Astrocyte of the cerebellum (primary cell): ENCODE measurements around the gene HSPA12A.

Experiments
- DNase-seq: peaks from one replicate; pipeline ENCODE4 v3.0.0-alpha.2; 2011; ENCODE audit warnings: low read depth
- H3K4me3 ChIP-seq: 2 replicates; pipeline ENCODE4 v1.5.1; 2011; ENCODE audit warnings: mild to moderate bottlenecking, low read depth, low read length, moderate library complexity
- in situ Hi-C: cut with HindIII; loops from 2 replicates; pipeline ENCODE4 v1.10.0; 2017; ENCODE audit warnings: low sequenced_read_pairs
- TF ChIP-seq, protein P1 (sequence below): IDR thresholded peaks from 2 replicates; pipeline ENCODE4 v1.5.1; 2012; ENCODE audit warnings: low read length, low read depth, moderate library complexity, mild to moderate bottlenecking; ENCODE audit errors: missing control alignments

HSPA12A gene

DNA sequence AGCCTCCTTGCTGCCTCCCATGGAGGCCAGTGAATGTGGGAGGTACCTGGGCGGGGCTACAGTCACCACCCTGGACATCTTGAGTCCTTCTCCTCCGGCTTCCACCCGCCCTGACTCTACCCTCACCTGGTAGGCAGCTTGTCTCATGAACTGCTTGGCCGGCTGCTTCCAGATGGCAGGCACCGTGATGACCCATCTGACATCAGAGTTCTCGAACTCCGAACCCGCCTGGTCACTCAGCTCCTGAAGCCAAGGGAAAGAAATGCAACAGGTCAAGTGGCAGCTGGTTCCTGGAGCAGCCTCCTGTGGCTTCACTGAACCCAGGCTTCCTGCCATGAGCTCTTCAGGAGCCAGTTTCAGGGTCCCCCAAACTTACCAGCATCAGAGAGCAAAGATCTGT lies 50.1 kb downstream of the HSPA12A start:
- no peak overlapping the region for H3K4me3 ChIP-seq
- TF ChIP-seq, protein P1, sequence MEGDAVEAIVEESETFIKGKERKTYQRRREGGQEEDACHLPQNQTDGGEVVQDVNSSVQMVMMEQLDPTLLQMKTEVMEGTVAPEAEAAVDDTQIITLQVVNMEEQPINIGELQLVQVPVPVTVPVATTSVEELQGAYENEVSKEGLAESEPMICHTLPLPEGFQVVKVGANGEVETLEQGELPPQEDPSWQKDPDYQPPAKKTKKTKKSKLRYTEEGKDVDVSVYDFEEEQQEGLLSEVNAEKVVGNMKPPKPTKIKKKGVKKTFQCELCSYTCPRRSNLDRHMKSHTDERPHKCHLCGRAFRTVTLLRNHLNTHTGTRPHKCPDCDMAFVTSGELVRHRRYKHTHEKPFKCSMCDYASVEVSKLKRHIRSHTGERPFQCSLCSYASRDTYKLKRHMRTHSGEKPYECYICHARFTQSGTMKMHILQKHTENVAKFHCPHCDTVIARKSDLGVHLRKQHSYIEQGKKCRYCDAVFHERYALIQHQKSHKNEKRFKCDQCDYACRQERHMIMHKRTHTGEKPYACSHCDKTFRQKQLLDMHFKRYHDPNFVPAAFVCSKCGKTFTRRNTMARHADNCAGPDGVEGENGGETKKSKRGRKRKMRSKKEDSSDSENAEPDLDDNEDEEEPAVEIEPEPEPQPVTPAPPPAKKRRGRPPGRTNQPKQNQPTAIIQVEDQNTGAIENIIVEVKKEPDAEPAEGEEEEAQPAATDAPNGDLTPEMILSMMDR = no peak
- in situ Hi-C loops = no loop called here
- DNase-seq = no peak

DNA sequence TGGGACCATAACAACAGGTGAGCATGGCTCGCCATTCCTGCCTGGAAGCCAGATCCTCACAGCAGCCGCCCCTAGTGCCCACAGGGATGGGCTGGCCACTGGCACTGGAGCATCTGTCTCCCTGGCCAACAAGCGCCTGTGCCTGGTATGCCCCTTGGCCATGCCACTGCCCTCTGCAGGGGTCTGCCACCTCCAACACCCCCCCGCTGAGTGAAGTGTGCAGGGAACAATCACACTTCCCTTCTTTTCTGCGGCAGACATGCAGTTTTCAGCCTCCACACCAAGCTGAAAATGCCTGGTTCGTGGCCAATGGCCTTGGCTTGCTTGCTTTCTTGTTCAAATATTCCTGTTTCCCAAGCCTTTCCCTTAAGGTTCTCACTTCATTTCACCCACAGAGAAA lies 50.7 kb downstream of the HSPA12A start:
- in situ Hi-C loops = no loop called here
- peak; percentile 20 for DNase-seq
- TF ChIP-seq, protein P1 = no peak

DNA sequence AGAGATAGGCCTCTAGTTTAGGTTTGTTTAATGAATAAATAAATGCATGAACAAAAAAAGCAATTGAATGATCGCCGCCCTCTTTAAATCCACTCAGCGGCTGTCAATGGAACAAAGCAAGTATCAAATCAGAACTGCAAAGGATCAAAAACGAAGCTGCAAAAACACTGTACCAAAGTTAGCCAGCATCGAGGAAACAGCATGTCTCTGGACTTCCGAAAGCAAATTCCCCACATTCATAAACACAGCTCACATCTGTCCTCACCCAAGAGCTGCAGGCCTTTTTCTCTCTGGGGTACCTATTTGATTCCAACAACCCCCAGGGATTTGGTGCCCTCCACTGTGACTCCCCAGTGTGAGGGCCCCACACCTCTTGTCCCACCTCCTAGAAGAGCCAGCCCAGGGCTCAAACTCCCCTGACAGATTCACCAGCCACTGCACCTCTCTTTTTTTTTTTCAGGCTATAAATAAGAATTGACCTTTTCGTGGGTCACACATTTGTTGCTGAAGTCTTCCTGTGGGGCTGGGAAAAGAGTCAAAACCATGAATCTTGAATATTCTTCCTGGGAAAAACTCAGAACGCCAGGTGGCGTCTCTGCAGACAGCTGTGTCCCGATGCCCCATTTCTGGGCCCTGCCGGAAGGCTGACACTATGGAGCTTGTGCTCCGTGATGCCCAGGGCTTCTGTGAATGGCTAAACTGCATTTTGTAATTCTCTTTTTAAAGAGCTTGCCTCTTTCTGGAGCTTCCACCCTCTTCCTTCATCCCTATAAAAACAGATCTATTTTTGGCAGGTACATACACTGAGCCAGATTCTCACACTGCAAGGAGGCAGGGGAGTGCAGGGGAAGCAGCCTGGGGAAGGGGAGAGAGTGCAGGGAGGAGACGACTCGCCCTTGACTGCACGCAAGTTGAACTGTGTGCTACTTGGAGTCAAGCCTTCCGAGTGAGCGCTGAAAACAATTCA lies 51.7 kb downstream of the HSPA12A start:
- H3K4me3 ChIP-seq = no peak overlapping the region
- in situ Hi-C loops = no loop called here
- no peak for DNase-seq
- TF ChIP-seq, protein P1 = no peak

More for the DNA sequence above, 50.7 kb downstream of the HSPA12A start:
- H3K4me3 ChIP-seq = no peak overlapping the region

DNA sequence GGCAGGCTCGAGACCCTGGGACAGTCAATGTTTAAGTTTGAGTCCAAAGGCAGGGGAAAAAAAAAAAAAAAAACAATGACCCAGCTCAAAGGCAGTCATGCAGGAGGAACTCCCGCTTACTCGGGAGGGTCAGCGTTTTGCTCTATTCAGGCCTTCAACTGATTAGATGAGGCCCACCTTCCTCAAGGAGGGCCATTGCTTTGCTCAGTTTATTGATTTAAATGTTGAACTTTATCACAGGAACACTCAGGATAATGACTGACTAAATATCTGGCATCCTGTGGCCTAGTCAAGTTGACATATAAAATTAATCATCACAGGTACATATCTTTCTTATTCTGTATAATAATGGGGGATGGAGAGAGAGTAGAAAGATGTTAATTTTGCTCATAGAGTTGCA lies 52.6 kb downstream of the HSPA12A start:
- in situ Hi-C loops = loop anchor here (5.0 kb wide), 1 partner anchor 88 kb away; no protein-coding TSS in a partner anchor
- no peak for DNase-seq
- no peak overlapping the region for H3K4me3 ChIP-seq
- TF ChIP-seq, protein P1 = no peak

DNA sequence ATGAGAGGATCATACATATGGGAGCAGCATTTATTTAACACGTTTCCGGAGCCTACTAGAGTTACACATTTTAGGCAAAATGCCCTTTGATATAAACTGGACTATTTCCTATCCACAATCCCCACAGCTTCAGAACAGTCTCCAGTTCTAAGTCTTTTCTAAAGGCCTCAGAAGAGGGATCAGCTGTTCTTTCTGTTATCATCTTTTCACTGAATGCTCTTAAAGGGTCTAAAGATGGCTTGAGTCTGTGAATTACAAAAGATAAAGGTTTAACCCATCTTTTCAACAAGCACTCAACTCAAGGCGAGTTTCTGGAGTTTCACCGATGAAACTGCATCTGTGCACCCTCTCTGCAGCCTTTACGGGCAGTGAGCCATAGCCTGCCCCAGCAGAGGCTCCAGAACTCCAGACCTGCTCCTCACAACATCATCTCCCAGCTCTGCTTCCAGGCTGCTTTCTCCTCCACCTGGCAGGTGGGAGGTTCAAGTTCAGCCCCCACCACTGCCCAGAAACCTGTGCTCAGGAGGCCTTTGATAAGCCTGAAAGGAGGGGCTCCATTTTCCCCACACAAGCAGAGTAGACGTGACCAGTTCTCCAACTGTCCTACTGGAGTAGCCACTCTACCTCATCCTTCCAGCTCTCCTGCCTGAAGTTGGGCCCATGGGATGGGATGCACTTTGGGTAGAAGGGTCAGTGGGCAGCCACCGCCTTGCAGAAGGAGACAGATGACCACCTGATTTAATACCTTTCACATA lies 53.4 kb downstream of the HSPA12A start:
- TF ChIP-seq, protein P1 = no peak

DNA sequence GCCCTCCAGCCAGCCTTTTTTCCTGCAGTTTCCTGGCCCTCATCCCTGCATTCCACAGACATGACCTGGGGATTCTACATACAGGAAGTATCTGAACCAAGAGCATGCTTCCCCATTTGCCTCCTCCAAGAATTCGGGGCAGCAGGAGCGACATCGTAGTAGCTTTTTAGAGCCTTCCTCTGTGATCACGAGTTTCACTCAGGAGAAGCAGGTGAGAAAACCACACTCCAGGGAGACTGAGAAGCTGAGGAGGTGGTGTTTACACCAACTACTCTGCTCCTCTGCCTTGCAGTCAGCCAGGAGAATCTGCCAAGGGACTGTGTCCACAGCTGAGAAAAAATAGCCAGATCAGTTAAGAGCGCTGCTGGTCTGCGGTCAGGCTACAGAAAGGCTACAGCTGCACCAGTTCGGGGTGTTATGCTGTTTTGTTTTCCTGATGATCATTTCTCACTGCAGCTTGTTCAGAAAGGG lies 54.1 kb downstream of the HSPA12A start:
- H3K4me3 ChIP-seq = no peak overlapping the region
- TF ChIP-seq, protein P1 = no peak
- in situ Hi-C loops = loop anchor here (5.0 kb wide), 1 partner anchor 89 kb away; no protein-coding TSS in a partner anchor
- no peak for DNase-seq

More for the DNA sequence above, 53.4 kb downstream of the HSPA12A start:
- DNase-seq = no peak
- in situ Hi-C loops = loop anchor here (5.0 kb wide), 1 partner anchor 88 kb away; no protein-coding TSS in a partner anchor
- no peak overlapping the region for H3K4me3 ChIP-seq
